Measurements from ENCODE around the gene PTPRD.

PTPRD gene

GRCh38 chr9:8649807-8650206 lies 1963.0 kb downstream of the PTPRD start:
- no peak for DNase-seq

GRCh38 chr9:8649160-8649559 lies 1963.6 kb downstream of the PTPRD start:
- no peak for DNase-seq

- DNase-seq: no peak
These were observed 1964.4 kb downstream of the PTPRD start for GRCh38 chr9:8648271-8648845.

GRCh38 chr9:8647824-8648223 lies 1965.0 kb downstream of the PTPRD start:
- no peak for DNase-seq

GRCh38 chr9:8644571-8644970 lies 1968.2 kb downstream of the PTPRD start:
- no peak for DNase-seq

- DNase-seq: no peak
These were observed 1968.9 kb downstream of the PTPRD start for GRCh38 chr9:8643896-8644295.

- no peak for DNase-seq
These were observed 1969.3 kb downstream of the PTPRD start for GRCh38 chr9:8643464-8643863.

- no peak for DNase-seq
These were observed 1972.0 kb downstream of the PTPRD start for GRCh38 chr9:8640761-8641160.

- no peak for DNase-seq
These were observed 1975.2 kb downstream of the PTPRD start for GRCh38 chr9:8637626-8638025.

GRCh38 chr9:8633784-8634183 lies 1979.0 kb downstream of the PTPRD start:
- DNase-seq: no peak

- no peak for DNase-seq
These were observed 1980.3 kb downstream of the PTPRD start for GRCh38 chr9:8632493-8632892.

- DNase-seq: no peak
These were observed 1984.0 kb downstream of the PTPRD start for GRCh38 chr9:8628791-8629190.

- no peak for DNase-seq
These were observed 1984.7 kb downstream of the PTPRD start for GRCh38 chr9:8627976-8628679.

- no peak for DNase-seq
These were observed 1989.9 kb downstream of the PTPRD start for GRCh38 chr9:8622871-8623270.

- no peak for DNase-seq
These were observed 1990.5 kb downstream of the PTPRD start for GRCh38 chr9:8622222-8622802.

GRCh38 chr9:8621416-8621815 lies 1991.4 kb downstream of the PTPRD start:
- no peak for DNase-seq

GRCh38 chr9:8616414-8616813 lies 1996.4 kb downstream of the PTPRD start:
- DNase-seq: no peak

- DNase-seq: no peak
These were observed 1997.8 kb downstream of the PTPRD start for GRCh38 chr9:8614926-8615440.

- no peak for DNase-seq
These were observed 1999.4 kb downstream of the PTPRD start for GRCh38 chr9:8613346-8613825.

GRCh38 chr9:8611153-8611552 lies 2001.6 kb downstream of the PTPRD start:
- no peak for DNase-seq

- DNase-seq: no peak
These were observed 2002.5 kb downstream of the PTPRD start for GRCh38 chr9:8610256-8610655.

- DNase-seq: no peak
These were observed 2007.7 kb downstream of the PTPRD start for GRCh38 chr9:8605096-8605495.

GRCh38 chr9:8604201-8604600 lies 2008.6 kb downstream of the PTPRD start:
- DNase-seq: no peak
